ENCODE results near the gene PERM1.

DNA sequence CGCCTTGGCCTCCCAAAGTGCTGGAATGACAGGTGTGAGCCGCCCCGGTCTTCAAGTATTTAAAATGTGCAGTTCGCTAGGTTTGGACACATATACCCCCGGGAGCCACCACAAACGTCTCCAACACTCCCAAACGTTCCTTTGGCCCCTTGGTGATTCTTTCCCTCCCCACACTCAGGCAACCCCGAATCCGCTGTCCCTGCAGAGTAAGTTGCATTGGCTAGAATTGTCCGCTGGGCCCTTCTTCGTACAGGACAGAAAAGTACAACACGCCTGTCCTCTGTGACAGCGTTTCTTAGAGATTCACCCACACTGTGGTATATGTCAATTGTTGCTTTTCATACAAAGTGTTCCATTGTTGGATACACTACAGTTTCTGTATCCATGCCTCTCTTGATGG is 3.2 kb upstream of the PERM1 start:
- TF ChIP-seq EZH2 (IDR thresholded peaks at IDR 0.05; ENCODE audit: low read depth) (no peak), CTCF (conservative IDR thresholded peaks at IDR 0.05) (no peak)
